ENCODE results near the gene TNRC6B.

GRCh38 chr22:40213478-40213877 lies 35.8 kb downstream of the TNRC6B start:
- TF ChIP-seq CTCF (IDR thresholded peaks at IDR 0.05; ENCODE audit: poor library complexity, severe bottlenecking) (no peak), RAD21 (conservative IDR thresholded peaks at IDR 0.05) (peak; percentile 51), POLR2AphosphoS5 (IDR thresholded peaks at IDR 0.05) (peak; percentile 24), EZH2 (IDR thresholded peaks at IDR 0.05; ENCODE audit: borderline replicate concordance, insufficient read depth, low read length, poor library complexity, severe bottlenecking) (no peak), EP300 (conservative IDR thresholded peaks at IDR 0.05; ENCODE audit: poor library complexity, severe bottlenecking) (no peak), MXI1 (conservative IDR thresholded peaks at IDR 0.05; ENCODE audit: poor library complexity, severe bottlenecking) (no peak), REST (IDR thresholded peaks at IDR 0.05; ENCODE audit: borderline replicate concordance) (no peak)

Data from neural cell (in vitro differentiated cells).